GM19463 (cell line): Measurements from ENCODE around the gene ARHGAP25.

Experiments
- ATAC-seq: cut with Tn5 transposase; IDR thresholded peaks from one replicate; pipeline ENCODE4 v1.9.1; 2021; ENCODE audit warnings: mild to moderate bottlenecking, moderate library complexity; ENCODE audit not compliant: unreplicated experiment

ARHGAP25 gene

DNA sequence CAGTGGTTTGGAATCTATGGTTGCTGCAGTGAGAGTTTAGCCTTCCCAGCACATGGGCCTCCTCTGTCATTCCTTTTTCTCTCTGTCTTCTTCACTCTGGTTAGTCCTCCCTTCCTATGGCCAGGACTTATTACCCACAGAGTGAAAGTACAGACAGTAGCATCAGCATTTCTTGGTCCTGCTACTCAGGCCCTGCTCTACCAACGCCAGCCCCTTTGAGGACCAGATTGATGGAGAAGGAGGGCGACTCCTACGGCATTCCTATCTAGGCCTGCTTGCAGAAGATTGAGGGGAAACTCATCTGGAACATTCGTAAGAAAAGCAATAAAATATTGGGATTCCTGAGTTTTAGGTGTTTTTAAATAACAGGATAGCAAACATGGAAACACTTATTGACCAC is 93.1 kb downstream of the ARHGAP25 start:
- ATAC-seq, result no peak

DNA sequence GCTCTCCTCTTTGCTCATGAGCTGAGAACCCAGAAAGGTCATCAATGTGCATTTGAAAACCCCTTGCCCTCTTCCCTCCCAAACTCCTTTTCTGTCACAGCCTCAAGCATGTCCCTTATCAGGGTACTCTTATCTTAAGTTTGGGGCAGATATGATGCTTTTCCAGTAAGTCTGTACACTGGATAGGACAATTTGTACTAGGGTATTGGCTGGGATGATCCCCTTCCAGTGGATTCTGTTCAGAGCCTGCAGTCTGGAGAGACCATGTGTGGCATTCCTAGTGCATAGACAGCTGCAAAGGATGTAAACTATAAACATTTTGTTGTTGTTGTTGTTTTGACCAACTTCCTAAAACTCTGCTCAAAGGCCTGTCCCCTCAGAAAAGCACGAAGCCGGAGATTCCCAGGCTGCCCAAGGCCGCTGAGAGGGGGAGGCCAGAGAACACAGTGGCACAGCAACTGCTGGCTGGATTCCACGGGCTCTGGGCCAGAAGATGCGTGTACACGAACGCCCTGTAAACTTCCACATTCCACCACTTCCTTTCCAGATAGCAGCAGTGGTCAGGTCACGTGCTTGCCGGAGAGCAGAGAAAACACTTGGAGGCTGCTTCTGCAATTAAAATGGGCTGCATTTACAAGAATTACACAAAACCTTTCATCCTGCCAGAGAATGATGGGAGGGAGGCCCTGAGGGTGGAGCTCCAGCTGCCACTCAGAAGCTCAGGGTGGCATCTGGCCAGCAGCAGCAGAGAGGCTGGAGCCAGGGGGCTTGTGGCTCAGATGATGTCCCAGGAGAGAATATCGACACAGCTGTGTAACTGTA is 94.5 kb downstream of the ARHGAP25 start:
- ATAC-seq, result no peak

DNA sequence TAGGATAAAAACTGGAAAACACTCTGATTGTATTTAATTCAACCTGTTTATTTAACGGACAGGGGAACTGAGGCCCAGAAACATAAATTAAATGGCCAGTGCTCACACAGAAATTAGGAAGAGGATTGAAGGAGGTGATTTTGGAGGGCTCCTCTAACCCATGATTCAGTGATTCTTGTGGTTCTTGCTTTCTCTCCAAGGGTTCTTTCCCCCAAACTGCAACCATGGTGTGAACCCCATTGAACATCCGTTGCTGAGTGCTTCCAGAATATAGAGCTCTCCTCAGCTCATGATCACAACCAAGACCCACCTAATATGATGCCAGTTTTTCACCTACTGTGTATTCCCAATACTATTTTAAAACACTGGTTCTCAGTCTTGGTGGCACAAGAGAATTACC is 95.1 kb downstream of the ARHGAP25 start:
- no peak for ATAC-seq

DNA sequence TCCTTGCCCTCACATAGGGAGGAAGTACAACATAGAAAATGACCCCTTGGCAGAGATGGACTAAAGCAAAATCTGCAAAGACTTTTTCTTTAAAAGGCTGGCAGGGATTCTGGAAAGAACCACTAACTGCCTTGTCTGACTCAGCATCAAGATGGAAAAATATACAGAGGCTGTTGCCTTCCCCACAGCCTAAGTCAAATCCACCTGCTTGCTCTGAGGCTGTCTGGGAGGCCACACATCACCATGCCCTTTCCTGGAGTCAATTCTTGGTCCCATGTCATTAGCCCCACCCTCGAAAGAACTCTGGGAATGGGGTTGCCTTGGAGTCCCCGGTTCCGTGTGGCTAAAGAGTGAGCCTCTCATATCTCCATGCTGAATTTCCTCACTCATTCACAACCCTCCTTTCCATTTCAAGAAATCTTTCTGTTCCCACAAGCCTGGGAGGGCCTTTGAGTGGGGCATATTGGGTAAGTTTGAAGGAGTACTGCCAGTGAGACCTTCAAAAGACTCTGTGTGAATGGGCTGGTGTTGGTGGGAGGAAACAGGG is 97.1 kb downstream of the ARHGAP25 start:
- no peak for ATAC-seq

DNA sequence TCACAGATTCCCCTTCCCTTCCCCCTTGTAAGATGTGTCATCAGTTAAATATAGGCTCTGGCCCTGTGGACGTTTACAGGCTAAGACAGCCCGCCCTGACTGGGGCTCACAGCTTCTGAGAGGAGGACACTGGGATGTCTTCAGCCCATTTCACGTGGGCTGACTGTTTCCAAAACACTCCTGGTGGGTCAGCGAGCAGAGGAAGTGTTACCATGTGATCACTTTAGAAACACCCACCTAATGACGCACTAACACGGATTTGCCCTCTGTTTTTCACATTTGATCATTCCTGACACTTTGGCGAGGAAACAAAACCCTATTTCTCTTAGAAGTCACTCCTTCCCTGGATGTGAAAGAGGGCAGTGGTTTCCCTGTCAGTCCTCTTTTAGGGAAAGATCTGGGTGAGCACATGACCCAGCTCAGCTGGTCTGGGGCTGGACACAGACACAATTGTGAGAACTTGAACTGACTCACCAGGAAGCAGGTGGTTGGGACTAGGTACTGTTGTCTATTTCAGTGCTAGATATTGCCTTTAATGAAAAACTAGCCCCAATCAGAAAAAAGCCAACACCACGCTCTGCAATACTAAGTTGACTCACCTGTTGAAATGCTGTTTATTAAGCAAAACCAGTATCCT is 97.7 kb downstream of the ARHGAP25 start:
- ATAC-seq, result peak; percentile 76

DNA sequence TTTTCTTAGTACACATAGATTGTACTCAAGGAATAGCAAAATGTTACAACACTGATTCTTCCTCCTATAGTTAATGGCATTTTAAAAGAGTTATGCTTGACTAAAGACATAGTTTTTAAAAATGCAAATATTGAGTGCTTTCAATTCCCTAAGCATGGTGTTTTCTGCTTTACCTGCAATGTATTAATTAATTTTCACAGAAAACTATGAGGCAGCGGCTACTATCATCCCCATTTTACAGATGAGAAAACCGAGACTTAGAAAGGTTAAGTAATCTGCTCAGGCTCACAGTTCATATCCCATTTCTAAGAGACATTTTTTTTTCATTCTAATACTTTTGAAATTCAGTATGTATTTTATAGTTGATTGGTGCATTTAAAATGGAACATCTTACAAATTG is 98.6 kb downstream of the ARHGAP25 start:
- no peak for ATAC-seq

DNA sequence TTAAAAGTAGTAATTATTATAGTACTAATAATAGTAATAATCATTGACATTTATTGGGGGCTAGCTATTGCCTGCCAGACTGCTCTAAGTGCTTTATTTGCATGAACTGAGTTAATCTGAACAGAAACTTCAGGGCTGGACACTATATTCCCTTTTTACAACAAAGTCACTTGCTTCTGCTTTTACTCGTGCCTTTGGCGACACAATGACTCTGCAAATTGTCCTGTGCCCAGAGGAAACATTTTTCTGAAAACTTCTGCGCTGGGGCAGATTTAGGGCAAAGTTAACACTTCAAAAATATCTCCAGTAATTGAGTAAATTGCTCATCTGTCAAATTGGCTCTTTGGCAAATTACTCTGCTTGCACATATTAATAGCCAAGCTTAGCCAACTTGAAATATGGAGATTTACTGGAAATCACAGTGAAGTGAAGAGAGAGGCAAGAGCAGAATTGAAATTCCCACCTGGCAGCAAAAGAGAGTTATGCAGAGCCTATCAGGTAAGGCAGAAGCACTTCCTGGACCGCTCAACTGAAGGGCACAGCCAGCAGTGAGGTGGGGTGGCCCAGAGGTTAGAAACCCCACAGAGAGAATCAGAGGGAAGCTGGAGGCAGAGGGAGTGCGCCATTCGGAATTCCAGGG is 100.2 kb downstream of the ARHGAP25 start:
- ATAC-seq, result no peak

DNA sequence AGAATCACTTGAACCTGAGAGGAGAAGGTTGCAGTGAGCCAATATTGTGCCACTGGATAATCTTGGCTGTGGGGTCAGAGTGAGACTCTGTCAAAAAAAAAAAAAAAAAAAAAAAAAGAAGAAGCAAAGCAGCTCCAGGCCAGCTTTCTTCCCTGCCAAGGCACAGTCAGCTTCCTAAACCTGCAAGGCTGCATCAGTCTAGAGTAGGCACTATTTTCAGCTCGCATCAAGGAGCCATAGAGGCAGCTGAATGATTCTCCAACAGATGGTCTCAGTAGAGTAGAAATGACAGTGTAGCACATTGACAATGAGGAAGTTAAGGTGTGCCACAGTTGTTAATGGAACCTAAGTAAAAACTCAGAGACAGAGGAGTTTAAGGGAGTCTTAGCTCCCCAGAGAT is 101.0 kb downstream of the ARHGAP25 start:
- no peak for ATAC-seq

DNA sequence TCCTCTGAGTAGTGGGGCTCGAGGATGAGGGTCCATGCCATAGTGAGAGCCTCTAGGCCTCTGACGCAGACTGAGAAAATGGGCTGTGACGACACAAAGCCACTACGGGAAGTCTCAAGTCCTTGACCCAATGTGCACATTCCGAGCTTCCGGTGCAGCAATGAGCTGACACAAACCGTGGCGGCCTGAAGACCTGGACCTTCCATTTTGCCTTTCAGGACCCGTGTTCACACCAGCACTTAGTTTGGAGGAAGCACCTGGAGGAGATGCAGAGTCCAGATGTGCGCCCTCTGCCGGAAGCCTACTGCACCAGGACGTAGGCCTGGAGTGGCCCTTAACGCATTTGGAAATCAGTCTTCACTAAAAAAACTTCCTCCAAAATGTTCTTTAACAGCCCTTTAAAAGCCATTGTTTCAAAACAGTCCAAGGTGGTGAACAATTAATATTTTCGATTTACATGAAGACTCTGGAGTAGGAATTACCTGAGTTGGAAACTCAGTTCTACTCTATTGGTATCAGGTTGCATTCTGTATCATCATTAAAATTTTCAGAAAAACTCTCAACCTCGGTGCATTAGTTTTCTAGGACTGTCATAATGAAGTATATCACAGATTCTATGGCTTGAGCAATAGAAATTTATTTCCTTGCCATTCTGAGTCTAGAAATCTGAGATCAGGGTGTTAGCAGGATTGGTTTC is 102.7 kb downstream of the ARHGAP25 start:
- ATAC-seq, result peak; percentile 26

DNA sequence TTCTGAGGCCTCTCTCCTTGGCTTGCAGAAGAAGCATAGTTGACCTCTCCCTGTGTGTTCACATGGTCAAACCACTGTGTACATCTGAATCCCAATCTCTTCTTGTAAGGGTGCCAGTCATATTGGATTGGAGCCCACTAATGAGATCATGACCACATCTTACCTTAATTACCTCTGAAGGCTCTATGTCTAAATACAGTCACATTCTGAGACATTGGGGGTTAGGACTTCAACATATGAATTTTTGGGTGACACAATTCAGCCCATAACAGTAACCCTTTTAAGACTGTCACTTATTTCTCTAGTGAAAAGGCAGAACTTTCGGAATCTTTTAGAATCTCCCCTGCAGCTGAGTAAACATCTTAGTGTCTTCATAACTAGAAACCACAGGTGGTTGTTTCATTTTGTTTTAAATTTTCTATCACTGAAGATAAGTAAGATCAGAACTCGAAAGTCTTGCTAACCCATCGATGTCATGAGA is 103.3 kb downstream of the ARHGAP25 start:
- peak; percentile 70 for ATAC-seq

DNA sequence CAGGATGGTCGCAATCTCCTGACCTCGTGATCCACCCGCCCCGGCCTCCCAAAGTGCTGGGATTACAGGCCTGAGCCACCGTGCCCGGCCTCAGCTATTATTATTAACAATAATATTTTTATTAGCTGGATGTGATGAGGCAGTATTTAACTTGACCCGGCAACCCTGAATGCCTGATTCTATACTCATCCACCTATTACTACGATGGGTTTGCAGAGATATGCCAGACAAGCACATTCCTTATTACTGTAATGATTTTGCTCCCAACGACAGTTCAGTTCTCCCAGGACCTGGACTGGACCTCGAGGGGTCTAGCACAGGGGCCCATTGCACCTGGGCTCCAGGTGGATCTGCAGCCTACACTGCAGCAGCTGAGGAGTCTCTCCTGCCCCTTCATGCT is 104.0 kb downstream of the ARHGAP25 start:
- no peak for ATAC-seq

DNA sequence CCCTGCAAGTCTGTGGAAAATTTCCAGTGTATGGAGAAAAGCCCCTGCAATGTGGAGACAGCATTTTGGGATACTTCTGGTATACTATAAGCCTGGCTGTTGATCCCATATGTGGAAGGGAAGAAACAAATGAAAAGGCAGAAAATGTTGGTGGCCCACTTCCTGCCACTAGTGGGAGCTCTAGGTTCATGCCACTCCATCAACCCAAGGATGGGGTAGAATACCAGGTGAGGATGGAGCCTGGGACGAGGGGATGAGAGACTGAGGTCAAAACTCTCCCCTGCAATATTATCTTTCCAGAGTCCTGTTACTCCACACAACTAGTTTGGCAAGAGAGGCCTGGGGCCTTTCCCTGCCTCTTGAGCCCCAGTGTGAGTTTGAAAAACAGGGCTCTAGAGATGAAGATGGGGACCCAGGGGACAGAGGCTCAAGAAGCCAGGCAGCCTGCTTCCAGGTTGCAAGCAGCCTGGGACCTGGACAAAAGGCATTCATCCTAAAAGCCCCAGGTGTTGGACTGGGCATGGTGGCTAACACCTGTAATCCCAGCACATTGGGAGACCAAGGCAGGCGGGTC is 104.7 kb downstream of the ARHGAP25 start:
- no peak for ATAC-seq

DNA sequence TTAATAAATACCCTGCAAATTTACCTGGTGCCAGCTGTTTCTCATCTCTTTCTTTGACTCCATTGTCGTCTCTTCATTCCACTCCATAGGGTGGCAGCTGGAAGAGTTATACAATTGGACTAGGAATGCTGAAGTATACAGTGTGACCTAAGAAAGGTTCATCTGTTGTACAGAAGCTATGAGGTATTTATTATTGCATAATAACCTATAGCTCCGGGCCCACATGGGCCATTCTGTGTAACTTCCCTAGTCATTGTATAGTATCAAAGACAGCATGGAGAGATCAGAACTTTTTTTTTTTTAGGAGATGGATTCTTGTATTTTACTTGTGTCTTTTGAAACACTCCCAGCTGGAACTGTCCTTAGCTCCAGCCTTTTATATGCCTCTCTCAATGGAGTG is 110.4 kb downstream of the ARHGAP25 start:
- ATAC-seq, result no peak

DNA sequence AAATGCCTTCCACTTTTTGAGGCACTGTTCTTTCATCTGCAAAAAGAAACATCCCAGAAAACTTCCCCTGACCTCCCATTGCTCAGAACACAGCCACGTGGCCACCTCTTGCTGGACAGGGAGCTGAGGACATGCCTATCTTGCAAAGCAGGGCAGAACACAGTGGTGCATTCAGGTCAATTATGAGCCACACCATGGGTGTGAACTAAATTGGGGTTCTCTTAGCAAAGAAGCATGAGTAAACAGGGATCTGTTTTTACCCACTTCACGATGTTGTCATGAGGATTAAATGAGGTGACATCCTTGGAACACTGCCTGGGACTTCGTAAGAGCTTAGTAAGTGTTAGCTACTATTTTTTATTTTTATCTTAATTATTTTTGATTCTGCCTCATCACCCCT is 111.5 kb downstream of the ARHGAP25 start:
- no peak for ATAC-seq

DNA sequence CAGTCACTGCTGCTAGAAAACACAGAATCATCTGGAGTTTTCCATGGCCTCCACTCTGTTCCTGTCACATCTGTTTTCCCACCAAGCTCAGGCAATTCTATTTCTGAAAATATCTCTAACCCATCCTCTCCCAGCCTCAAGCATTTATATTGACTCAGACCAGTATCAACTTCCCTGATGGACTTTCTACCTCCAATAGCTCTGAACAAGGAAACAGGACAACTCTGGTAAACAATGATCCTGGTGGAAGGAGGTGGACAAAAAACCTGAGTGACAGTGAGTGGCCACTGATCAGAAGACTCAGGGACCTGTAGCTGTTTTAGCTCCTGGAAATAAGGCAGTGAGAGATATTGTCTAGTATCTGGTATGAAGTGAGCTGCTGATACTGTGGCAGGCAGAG is 113.1 kb downstream of the ARHGAP25 start:
- no peak for ATAC-seq

DNA sequence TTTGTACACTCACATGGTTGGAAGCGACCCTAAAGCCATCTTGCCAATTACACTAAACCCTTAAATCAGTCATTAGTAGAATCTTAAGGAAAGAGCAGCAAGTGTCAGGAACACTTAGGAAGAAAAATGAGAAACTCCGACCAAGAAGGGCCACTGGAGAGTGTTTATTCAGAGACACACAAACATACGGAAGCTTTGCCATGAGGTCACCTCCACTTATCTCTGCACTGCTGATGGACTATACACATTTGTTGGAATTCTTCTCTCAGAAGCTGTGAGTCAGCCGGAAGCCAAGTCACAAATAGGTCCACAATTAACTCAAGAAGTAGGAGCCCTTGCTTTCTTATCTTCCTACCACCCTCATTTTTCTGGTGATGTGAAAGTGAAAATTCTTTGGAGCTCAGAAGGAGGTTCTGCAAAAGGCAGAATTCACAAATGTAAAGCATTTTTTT is 115.0 kb downstream of the ARHGAP25 start:
- ATAC-seq, result no peak

DNA sequence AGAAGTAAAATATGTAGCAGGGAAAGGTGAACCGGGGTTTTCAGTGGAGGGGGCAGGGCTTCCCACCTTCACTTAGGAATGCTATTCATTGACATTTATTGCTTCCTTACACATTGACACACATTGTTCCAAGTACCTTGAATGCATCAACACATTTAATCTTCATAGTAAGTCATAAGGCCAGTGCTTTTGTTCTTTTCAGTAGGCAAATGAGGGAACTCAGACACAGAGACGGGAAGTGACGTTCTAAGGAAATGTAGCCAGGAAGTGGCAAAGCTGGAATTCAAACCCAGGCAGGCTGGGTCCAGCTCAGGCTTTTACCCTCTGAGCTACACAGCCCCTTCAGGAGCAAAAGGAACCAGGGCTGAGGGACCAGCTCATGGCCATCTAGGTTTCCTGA is 115.9 kb downstream of the ARHGAP25 start:
- no peak for ATAC-seq

DNA sequence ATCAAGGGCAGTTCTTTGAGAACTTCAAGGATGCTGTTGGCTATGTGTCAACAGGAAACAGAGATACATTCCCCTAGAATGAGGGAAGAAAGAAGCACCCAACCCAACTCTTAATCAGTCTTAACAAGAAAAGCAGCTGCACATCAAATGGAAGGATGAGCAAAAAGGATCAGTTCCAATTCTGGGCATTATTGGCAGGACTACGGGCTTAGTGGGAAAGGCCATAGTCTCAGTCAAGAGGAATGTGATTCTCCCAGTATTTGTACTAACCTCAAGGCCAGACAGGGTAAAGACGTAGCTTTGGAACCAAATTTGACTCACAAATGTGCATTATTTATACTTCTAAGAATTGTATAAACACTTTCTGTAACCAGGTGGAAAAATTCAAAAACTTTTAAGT is 118.4 kb downstream of the ARHGAP25 start:
- no peak for ATAC-seq

DNA sequence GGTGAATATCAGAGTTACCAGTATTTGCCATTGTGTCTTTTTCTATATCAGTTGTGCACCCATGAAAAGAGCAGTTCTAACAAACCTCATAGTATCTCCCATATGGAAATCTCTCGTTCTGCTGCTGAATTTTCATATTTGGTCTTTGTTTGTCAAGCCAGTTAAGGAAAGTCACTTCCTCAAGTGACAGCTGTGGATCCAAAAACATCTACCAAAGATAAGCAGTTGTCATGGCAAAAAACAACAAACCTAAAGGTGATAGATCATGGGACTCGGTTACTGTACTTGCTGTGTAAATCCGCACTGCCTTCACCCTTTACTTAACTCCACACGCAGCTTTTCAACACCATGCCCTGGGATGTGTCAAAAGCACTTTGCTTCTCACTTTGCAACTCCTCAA is 119.3 kb downstream of the ARHGAP25 start:
- ATAC-seq, result no peak

DNA sequence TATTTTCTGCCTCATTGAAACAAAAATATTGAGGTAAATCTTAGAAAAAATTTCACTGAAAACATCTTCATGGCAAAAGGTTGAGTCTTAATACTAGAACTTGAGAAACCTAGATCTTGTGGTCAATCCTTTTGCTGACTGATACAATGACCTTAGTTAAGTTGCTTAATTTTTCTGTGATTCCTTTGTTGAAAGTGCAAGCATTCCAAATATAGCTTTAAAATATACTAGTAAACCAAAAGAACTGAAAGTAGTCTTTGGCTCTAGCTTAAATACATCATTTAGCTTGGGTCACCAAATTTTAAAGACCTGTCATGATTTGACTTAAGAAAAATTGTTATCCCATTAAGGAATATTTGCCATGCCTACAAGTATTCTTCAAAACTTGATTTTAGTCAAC is 119.9 kb downstream of the ARHGAP25 start:
- no peak for ATAC-seq

DNA sequence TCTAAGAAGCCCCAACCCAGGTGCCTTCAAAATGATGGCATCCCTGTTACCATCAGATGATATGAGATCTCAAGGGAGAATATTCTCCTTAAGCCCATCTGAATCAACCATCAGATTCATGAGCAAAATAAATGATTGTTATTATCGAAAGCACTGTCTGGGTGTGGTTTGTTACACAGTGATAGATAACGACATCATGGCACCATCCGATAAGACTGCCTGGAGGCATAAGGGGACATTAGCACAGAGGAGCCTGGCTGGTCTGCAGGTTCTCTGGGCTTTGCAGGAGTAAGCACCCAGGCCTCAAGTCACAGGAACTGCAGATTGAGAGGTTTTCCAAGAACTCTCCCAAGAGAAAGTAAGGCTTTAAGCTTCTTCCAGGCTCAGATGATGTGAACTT is 120.9 kb downstream of the ARHGAP25 start:
- ATAC-seq, result no peak
